Stimulated activated CD4-positive, alpha-beta T cell treated with anti-CD3 and anti-CD28 coated beads, Interleukin-15, amount 100 ng/mL, for 24 hours (primary cell): ENCODE results near the gene PDE7B.
"Not testable (repeated sequence)": the region's sequence is repeated elsewhere in the genome, so short reads cannot be mapped to it uniquely, and the experiment has no call there.

Source experiments
- DNase-seq: peaks from one replicate; pipeline ENCODE4 v3.0.0-alpha.2; 2020

PDE7B gene

GRCh38 chr6:136117081-136117480, 265.6 kb downstream of the PDE7B start:
- no peak for DNase-seq

DNA sequence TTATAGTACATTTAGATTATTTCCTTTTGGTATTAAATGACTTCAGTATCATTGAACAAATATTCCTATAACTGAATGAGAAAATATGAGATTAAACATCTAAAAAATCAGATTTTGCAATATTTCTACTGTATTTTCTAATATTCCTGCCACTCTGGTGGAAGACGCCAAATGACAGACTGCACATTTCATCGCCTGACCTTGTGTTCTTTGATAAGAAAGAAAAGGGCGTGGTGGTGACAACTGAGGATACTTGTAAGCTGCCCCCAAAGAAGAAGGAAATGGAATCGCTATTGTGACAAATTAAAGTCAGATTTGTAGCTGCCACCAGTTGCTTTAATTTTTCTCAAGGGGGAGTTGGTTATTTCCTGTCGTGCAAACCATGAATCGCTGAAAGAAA, 267.3 kb downstream of the PDE7B start:
- no peak for DNase-seq

- no peak for DNase-seq
Observed at GRCh38 chr6:136123468-136123867, 272.0 kb downstream of the PDE7B start.

GRCh38 chr6:136125585-136125984, 274.1 kb downstream of the PDE7B start:
- DNase-seq: no peak

GRCh38 chr6:136127873-136128272, 276.4 kb downstream of the PDE7B start:
- no peak for DNase-seq

GRCh38 chr6:136129365-136129764, 277.9 kb downstream of the PDE7B start:
- no peak for DNase-seq

DNA sequence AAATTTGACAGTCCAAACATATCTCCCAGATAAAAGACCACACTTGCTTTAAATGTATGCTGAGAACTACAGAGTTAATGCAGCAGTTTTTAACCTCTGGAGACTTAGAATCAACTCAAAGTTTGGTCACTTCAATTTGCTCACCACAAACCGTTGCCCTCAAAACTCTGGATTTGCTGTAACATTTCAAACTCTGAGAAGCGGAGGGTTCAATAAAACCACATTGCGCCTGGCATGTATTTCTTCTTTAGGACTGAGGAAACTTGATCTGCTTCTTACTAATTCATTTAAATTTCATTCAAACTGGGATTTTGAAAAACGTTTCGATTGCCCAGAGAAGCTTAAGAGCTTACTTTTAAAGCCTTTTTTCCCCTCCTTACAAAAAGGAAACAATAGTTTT, 282.8 kb downstream of the PDE7B start:
- no peak for DNase-seq

DNA sequence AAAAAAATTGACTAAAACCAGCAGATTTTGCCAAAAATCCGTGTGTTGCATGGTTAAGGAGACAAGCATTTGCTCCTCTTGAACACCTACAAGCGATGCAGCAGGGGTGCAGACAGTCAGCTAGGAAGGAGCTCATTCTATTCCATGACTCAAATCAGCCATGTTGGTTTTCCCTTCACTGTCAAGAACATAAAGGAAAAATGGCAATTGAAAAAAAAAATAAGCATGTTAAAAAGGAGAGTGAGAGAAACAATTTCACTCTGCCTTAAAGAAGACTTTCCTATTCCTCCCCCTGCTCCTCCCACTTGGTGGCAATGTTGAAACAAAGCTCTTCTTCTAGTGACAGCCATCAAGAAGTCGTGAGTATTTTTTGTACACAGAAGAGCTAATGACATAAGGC, 283.2 kb downstream of the PDE7B start:
- no peak for DNase-seq

DNA sequence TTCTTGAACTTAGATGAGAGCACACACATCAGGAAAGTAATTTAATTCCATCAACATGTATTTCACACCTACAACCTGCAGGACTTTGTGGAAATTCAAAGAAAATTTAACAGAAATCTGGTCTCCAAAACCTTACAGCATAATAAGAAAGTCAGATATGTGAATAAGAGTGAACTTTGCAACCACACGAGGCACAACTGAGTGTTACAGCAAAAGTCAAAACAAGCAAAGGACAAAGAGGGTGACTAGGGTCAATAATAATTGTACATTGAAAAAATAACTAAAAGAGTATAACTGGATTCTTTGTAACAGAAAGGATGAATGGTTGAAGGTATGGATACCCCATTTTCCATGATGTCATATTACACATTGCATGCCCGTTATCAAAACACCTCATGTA, 284.8 kb downstream of the PDE7B start:
- no peak for DNase-seq

DNA sequence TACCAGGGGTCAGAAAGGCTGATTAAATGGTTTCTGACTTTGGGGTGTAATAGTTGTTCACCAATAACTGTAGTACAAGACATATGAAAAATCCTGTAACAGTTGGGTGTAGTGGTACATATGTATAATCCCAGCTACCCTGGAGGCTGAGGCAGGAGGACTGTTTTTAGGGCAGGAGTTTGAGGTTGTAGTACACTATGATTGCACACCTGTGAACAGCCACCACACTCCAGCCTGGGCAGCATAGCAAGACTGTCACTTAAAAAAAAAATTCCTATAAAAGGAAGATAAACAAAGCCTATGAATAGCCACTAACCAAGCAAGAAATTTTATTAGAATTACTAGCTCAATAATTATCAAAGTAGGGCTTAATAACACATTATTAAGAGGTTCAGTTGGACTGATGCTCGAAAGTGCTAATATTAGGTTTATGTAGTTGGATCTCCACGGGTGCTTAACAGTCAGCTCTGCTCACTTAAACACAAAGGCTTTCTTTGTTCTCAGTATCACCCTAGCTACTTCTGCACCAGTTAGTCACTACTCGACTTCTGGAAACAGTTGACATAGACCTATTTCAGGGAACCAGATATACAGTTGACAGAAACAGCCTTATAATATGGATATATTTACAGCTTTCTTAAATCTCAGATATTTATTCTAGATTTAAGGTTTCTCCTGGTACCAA, 285.6 kb downstream of the PDE7B start:
- no peak for DNase-seq

GRCh38 chr6:136137739-136138402, 286.4 kb downstream of the PDE7B start:
- DNase-seq: no peak

- DNase-seq: not testable (repeated sequence)
Observed at GRCh38 chr6:136139111-136139510, 287.6 kb downstream of the PDE7B start.

DNA sequence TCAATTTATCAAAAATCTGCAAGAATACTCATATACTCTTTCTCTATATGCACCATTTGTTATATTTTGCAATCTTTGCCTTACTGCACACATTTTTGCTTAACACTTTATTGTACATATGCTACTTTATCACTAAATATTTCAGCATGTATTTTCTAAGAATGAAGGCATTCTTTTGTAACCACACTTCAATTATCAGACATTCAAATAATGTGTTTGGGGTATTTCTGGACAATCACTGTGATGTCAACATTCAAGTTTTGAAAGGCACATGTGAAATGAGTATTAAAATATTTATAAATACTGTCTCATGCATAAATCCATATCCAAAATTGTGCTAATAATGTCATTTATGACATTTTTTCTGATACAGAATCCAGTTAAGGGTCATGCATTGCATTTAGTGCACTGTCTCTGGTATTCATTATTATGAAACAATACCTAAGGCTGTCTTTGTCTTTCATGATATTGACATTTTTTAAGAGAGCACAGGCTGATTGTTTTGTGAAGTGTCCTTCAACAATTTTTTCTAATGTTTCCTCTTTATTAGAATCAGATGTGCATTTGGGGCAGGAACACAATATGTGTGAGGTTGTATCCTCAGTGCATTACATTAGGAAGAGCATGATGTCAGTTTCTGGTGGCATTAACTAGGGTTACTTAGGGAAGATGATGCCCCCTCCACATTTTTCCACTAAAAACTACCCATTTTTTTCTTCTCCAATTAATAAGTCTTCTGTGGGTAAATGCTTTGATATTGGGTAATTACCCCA, 292.9 kb downstream of the PDE7B start:
- DNase-seq: no peak

- no peak for DNase-seq
Observed at GRCh38 chr6:136146130-136146529, 294.6 kb downstream of the PDE7B start.

DNA sequence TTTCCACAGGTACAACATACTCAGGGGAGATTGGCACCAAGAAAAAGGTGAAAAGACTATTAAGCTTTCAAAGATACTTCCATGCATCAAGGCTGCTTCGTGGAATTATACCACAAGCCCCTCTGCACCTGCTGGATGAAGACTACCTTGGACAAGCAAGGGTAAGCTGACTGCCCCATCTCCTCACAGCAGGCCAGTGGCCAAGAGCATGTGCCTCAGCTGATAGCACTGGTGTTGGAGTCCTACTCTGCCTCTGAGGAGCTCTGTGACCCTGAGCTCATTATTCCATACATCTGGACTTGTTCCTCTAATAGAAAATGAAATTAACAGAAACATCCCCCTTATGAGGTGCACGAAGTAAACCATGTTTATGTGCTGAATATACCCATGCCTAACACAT, 295.8 kb downstream of the PDE7B start:
- DNase-seq: no peak

GRCh38 chr6:136148051-136148450, 296.6 kb downstream of the PDE7B start:
- no peak for DNase-seq

- no peak for DNase-seq
Observed at GRCh38 chr6:136148523-136148922, 297.0 kb downstream of the PDE7B start.

DNA sequence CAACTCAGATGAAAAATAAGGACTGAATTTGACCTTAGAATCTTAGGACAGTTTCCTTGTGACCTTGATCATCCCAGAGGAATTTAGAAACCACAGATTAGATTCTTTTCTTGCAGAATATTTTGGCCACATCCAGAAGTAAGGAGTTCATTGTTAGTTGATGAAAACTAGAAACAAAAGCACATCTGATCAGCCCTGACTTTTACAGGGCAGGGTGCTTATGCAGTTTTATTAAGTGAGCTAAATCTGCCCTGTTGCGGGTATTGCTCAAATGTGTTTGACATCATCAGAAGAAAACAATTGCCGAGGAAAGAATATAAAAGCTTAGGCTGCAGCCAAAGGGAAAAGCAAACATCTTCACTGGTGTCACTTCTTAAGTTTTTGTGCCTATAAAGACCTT, 297.8 kb downstream of the PDE7B start:
- no peak for DNase-seq

GRCh38 chr6:136150961-136151360, 299.5 kb downstream of the PDE7B start:
- DNase-seq: no peak

DNA sequence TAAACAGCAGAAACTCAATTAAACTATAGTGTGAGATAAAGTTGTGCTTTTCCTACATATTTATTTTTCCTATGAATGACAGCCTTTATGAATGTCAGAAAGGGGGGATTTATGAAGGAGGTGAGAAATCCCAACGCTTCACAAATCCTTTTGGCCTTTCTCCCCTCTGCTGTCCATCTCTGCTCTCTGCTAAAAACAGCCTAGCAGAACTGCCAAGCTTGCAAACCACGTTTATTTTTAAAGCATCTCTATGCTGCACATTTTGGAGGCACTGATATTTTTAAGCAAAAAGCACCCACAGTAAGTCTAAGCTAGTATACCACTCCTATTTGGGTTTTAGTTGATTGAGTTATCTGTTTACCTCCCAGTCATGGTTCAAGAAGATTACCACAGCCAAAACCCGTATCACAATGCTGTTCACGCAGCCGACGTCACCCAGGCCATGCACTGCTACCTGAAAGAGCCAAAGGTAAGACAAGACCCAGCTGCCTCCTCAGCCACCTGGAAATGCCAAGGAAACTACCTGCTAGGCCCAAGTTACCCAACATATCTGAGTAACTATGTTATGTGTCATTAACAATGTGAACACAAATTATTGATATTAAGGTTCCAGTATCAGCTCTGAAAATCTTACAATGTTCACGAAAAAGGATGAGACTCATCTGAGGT, 302.3 kb downstream of the PDE7B start:
- DNase-seq: no peak

DNA sequence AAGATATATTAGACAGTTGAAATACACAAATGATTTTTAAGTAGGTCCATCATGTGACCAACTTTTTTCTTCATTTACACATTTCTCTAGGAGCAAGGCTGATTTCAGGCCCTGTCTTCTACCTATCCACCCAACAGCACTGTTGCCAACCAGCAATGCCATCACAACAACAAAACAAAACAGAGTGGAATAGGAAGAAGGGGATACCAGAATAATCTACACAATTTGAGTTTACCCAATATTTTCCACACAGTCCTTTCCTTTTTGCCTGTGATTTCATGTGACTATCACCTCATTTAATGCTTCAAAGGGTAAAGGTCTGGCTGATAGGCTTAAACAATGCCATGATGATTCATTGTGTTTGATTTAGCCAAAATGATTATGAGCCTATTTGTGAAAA, 303.7 kb downstream of the PDE7B start:
- no peak for DNase-seq

GRCh38 chr6:136157743-136158142, 306.2 kb downstream of the PDE7B start:
- DNase-seq: no peak

DNA sequence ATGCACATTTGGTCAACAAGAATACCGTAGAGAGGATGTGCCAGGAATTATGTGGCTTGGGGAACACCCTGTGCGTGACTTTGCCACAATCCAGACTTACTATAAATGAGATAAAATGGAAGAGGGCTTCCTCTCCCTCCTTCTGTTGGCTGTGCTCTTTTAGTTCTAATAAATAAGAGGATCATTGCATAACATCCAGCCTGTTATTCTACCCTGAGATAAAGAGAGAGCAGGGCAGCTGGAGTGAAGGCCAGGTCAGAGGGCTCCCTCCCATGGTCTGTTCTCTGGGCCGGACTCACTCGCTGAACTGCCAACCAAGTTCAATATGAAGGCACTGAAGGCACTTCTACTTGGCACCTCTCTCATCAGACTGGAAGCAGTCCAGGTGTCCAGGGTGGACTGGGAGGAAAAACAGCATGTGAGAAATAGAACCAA, 306.9 kb downstream of the PDE7B start:
- DNase-seq: no peak

- DNase-seq: no peak
Observed at GRCh38 chr6:136158971-136159370, 307.5 kb downstream of the PDE7B start.
